ENCODE results near the gene GTF3C4. TPM values are rescaled to one million over a fixed set of nuclear protein-coding genes. Genes with fewer than 3 reads are reported as not detected.
A peak's percentile ranks its signal among the peaks of the same experiment; 100 is the strongest.

GTF3C4 gene
- total RNA-seq, result 10 to 100 TPM; 16.6 to 25.9 (median 24.1) TPM

GRCh38 chr9:132670457-132671391 is at the start of gene GTF3C4:
Gene GTF3C4, plus strand, starts transcription at chr9:132670464. Its CDS starts 135 bp downstream, at chr9:132670599.
- DNase-seq (ENCODE audit: low spot score in 2 of 2), result peak; percentile 68 to 93
- TF ChIP-seq CTCF (IDR thresholded peaks at IDR 0.05) (no peak), POLR2A (IDR thresholded peaks at IDR 0.05) (no peak), EP300 (IDR thresholded peaks at IDR 0.05) (no peak), POLR2AphosphoS5 (IDR thresholded peaks at IDR 0.05) (no peak)
- Histone ChIP-seq H3K36me3 (no peaks in the 10 kb centered on the region), H3K4me1 (peaks cover 56% of the 10 kb centered on the region), H3K27ac (peak within 1 kb of the TSS; percentile 99), H3K27me3 (no peaks in the 10 kb centered on the region), H3K9me3 (no peaks in the 10 kb centered on the region), H3K4me3 (peak within 1 kb of the TSS; percentile 85)
- WGBS, result under 1% methylated on average over 23 of the region's 82 CpGs

GRCh38 chr9:132622159-132622558 is 48.1 kb upstream of the GTF3C4 start:
- no peak for DNase-seq (ENCODE audit: low spot score in 2 of 2)
- 84% methylated on average over 5 of the region's 5 CpGs for WGBS

GRCh38 chr9:132626285-132626684 is 44.0 kb upstream of the GTF3C4 start:
- Histone ChIP-seq H3K36me3 (peaks cover 71% of the 10 kb centered on the region), H3K27me3 (no peaks in the 10 kb centered on the region), H3K4me1 (no peaks in the 10 kb centered on the region), H3K27ac (no peak overlapping the region), H3K9me3 (no peaks in the 10 kb centered on the region), H3K4me3 (no peak overlapping the region)
- no peak for DNase-seq (ENCODE audit: low spot score in 2 of 2)
- 77% methylated on average over 5 of the region's 5 CpGs for WGBS
- TF ChIP-seq POLR2AphosphoS5 (IDR thresholded peaks at IDR 0.05) (no peak), CTCF (IDR thresholded peaks at IDR 0.05) (no peak), EP300 (IDR thresholded peaks at IDR 0.05) (no peak), POLR2A (IDR thresholded peaks at IDR 0.05) (no peak)

More at GRCh38 chr9:132622159-132622558, 48.1 kb upstream of the GTF3C4 start:
- no peak for TF ChIP-seq EP300 (IDR thresholded peaks at IDR 0.05)
- no peak for TF ChIP-seq CTCF (IDR thresholded peaks at IDR 0.05)
- no peak for TF ChIP-seq POLR2AphosphoS5 (IDR thresholded peaks at IDR 0.05)
- TF ChIP-seq POLR2A (IDR thresholded peaks at IDR 0.05), result no peak
- H3K4me1 ChIP-seq, result no peaks in the 10 kb centered on the region
- H3K27me3 ChIP-seq, result no peaks in the 10 kb centered on the region
- H3K9me3 ChIP-seq, result no peaks in the 10 kb centered on the region
- peaks cover 63% of the 10 kb centered on the region for H3K36me3 ChIP-seq
- no peak overlapping the region for H3K4me3 ChIP-seq
- no peak overlapping the region for H3K27ac ChIP-seq

- no peak for TF ChIP-seq CTCF (IDR thresholded peaks at IDR 0.05)
- TF ChIP-seq POLR2AphosphoS5 (IDR thresholded peaks at IDR 0.05), result no peak
- TF ChIP-seq EP300 (IDR thresholded peaks at IDR 0.05), result no peak
- TF ChIP-seq POLR2A (IDR thresholded peaks at IDR 0.05), result no peak
- no peaks in the 10 kb centered on the region for H3K27me3 ChIP-seq
- H3K9me3 ChIP-seq, result no peaks in the 10 kb centered on the region
- H3K36me3 ChIP-seq, result peaks cover 75% of the 10 kb centered on the region
- no peak for DNase-seq (ENCODE audit: low spot score in 2 of 2)
- H3K27ac ChIP-seq, result no peak overlapping the region
- 85% methylated on average over 7 of the region's 7 CpGs for WGBS
- H3K4me3 ChIP-seq, result no peak overlapping the region
- H3K4me1 ChIP-seq, result no peaks in the 10 kb centered on the region
Measured at GRCh38 chr9:132627106-132627505, 43.2 kb upstream of the GTF3C4 start.

GRCh38 chr9:132627594-132627993 is 42.7 kb upstream of the GTF3C4 start:
- Histone ChIP-seq H3K4me1 (no peaks in the 10 kb centered on the region), H3K9me3 (no peaks in the 10 kb centered on the region), H3K4me3 (no peak overlapping the region), H3K27me3 (no peaks in the 10 kb centered on the region), H3K27ac (no peak overlapping the region), H3K36me3 (peaks cover 73% of the 10 kb centered on the region)
- TF ChIP-seq POLR2AphosphoS5 (IDR thresholded peaks at IDR 0.05) (no peak), EP300 (IDR thresholded peaks at IDR 0.05) (no peak), POLR2A (IDR thresholded peaks at IDR 0.05) (no peak), CTCF (IDR thresholded peaks at IDR 0.05) (no peak)
- WGBS, result 87% methylated on average over 11 of the region's 11 CpGs
- no peak for DNase-seq (ENCODE audit: low spot score in 2 of 2)
